SU-DHL-6 (cell line): ENCODE measurements around the gene ANTXR1.

Source experiments
- CTCF ChIP-seq: fragments of 200-600 bp; sonication (generic); IDR thresholded peaks from one replicate; pipeline ENCODE4 v1.5.1; 2017; ENCODE audit warnings: antibody characterized with exemption, mild to moderate bottlenecking, low read length, moderate library complexity; ENCODE audit not compliant: insufficient read depth, poor library complexity, severe bottlenecking
- EZH2phosphoT487 ChIP-seq: fragments of 200-600 bp; sonication (generic), shearing (Covaris generic); conservative IDR thresholded peaks from 2 replicates; pipeline ENCODE4 v1.6.1; 2018; ENCODE audit warnings: mild to moderate bottlenecking, antibody characterized with exemption, low read length, moderate library complexity, mixed read lengths

GRCh38 chr2:69200107-69200520, 187.1 kb downstream of the ANTXR1 start:
- no peak for TF ChIP-seq CTCF
- no peak for TF ChIP-seq EZH2phosphoT487
